ENCODE data around the gene KCNJ6.

GRCh38 chr21:37737507-37737906 is 178.8 kb downstream of the KCNJ6 start:
- TF ChIP-seq, protein P1, sequence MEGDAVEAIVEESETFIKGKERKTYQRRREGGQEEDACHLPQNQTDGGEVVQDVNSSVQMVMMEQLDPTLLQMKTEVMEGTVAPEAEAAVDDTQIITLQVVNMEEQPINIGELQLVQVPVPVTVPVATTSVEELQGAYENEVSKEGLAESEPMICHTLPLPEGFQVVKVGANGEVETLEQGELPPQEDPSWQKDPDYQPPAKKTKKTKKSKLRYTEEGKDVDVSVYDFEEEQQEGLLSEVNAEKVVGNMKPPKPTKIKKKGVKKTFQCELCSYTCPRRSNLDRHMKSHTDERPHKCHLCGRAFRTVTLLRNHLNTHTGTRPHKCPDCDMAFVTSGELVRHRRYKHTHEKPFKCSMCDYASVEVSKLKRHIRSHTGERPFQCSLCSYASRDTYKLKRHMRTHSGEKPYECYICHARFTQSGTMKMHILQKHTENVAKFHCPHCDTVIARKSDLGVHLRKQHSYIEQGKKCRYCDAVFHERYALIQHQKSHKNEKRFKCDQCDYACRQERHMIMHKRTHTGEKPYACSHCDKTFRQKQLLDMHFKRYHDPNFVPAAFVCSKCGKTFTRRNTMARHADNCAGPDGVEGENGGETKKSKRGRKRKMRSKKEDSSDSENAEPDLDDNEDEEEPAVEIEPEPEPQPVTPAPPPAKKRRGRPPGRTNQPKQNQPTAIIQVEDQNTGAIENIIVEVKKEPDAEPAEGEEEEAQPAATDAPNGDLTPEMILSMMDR (IDR thresholded peaks at IDR 0.05; ENCODE audit: insufficient read depth, low read length, poor library complexity, severe bottlenecking), result no peak
- no peak for TF ChIP-seq EZH2phosphoT487 (conservative IDR thresholded peaks at IDR 0.05; ENCODE audit: low read length)

Measured in SU-DHL-6 (cell line).